Psoas muscle (tissue), 8 donors: ENCODE results near the gene DISC1. TPM values are rescaled to one million over a fixed set of nuclear protein-coding genes. Genes with fewer than 3 reads are reported as not detected.

Experiments used
- ATAC-seq, 4 donors: fragments of 200-7000 bp; cut with Tn5 transposase; one replicate each; pipeline ENCODE4 v1.9.1; 2020; ENCODE audit warnings: moderate library complexity in 3 of 4, mild to moderate bottlenecking in 2 of 4
- DNase-seq, 2 donors: peaks; one replicate each; pipeline ENCODE4 v3.0.0-alpha.2; 2020
- H3K27ac ChIP-seq: fragments of 200-600 bp; one replicate; pipeline ENCODE4 v1.8.0; 2022
- H3K27me3 ChIP-seq, 3 donors: fragments of 200-600 bp in 1 of 3; one replicate each; pipeline versions ENCODE4 v1.6.1 to v1.8.0; 2013 to 2022; ENCODE audit warnings: low read length in 2 of 3, mild to moderate bottlenecking in 2 of 3, moderate library complexity in 1 of 3; ENCODE audit not compliant: insufficient read depth in 3 of 3
- H3K36me3 ChIP-seq, 2 donors: fragments of 200-600 bp in 1 of 2; one replicate each; pipeline versions ENCODE4 v1.6.1 to v1.8.0; 2013 to 2022; ENCODE audit warnings: low read depth in 1 of 2, mild to moderate bottlenecking in 1 of 2, moderate library complexity in 1 of 2; ENCODE audit not compliant: insufficient read depth in 1 of 2
- H3K4me1 ChIP-seq: fragments of 200-600 bp; one replicate; pipeline ENCODE4 v1.8.0; 2022
- H3K4me3 ChIP-seq: fragments of 200-600 bp; one replicate; pipeline ENCODE4 v1.8.0; 2022; ENCODE audit warnings: mild to moderate bottlenecking
- H3K9me3 ChIP-seq: fragments of 200-600 bp; one replicate; pipeline ENCODE4 v1.8.0; 2022
- WGBS, 3 donors: extraction: QIAGEN DNeasy Blood & Tissue Kit; methylation state at CpG; one replicate each; pipeline versions ENCODE4 v1.1.6 to v1.1.7; 2013; 5-methylcytosine and 5-hydroxymethylcytosine counted together
- intact Hi-C, 2 donors: fragments of 100-400 bp; cut with DNase I; formaldehyde crosslinking; loops; one replicate each; pipeline versions ENCODE4 v1.11.0 to v1.14.2; 2022
- polyA plus RNA-seq, 3 donors: library from polyadenylated mRNA; stranded (reverse); fragments of 200-250 nt; gene quantifications; one replicate each; pipeline ENCODE4 v1.2.3, GENCODE V29; 2013
- total RNA-seq, 4 donors: library from RNA; stranded (reverse); fragmentation: NEBNext Ultra II Directional in 2 of 4; extraction: Animal tissue kit (Norgen Biotek cat#: 25700) in 2 of 4; gene quantifications; one replicate each; pipeline versions ENCODE4 v1.2.1 to v1.2.4, GENCODE V29; 2021 to 2023
- TF ChIP-seq, protein P1 (sequence below): fragments of 200-600 bp; IDR thresholded peaks from one replicate; pipeline ENCODE4 v1.8.0; 2022; ENCODE audit warnings: antibody characterized with exemption
- donor health status: healthy with polysubstance abuse.
- donor health status: DM: no; HTN: no; CAD: no; lungs with moderate emphysema.
- donor health status: Bipolar disorder and iron deficiency.
- donor health status: healthy.
- donor health status: DM: yes; HTN: yes; CAD: no.
- donor health status: DM: no; HTN: no; CAD: no.
- donor health status: DM: no; HTN: no; CAD: no.
- donor health status: DM: yes; HTN: yes; CAD: no.

Gene DISC1
- total and polyA plus RNA-seq, 7 donors = 0.35 to 2.8 (median 1.6) TPM

DNA sequence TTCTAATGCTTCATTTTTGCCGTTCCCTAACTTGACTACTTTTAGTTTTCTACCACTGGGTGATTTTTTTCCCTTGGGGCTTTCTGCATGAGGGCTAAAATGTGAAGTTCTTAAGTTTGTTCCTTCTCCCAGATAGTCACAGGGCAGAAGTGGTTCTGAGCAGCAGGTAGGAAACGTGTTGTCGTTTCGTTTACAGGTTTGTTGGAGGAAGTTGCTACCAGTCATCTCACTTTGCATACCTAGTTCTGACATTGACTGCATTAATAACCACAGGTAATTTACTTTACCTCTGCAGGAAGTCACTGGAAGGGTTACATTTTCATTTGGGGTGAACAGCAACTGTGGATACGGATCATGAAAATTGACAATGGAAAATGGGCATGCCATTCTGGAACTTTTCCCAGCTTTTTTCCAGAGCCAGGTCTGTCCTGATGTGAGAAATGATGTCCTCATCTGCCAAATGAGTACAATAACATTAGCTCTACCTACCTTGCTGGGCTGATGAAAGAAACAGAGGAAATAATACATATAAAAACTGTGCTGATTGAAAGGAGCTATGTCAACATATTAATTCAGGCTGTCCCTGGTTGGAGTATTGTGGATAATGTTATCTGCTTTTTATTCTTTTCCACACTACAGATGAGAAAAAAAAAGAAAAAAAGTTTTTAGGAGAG is 94.2 kb downstream of the DISC1 start:
- no peaks in the 10 kb centered on the region for H3K36me3 ChIP-seq
- no peak overlapping the region for H3K27ac ChIP-seq
- TF ChIP-seq, protein P1, sequence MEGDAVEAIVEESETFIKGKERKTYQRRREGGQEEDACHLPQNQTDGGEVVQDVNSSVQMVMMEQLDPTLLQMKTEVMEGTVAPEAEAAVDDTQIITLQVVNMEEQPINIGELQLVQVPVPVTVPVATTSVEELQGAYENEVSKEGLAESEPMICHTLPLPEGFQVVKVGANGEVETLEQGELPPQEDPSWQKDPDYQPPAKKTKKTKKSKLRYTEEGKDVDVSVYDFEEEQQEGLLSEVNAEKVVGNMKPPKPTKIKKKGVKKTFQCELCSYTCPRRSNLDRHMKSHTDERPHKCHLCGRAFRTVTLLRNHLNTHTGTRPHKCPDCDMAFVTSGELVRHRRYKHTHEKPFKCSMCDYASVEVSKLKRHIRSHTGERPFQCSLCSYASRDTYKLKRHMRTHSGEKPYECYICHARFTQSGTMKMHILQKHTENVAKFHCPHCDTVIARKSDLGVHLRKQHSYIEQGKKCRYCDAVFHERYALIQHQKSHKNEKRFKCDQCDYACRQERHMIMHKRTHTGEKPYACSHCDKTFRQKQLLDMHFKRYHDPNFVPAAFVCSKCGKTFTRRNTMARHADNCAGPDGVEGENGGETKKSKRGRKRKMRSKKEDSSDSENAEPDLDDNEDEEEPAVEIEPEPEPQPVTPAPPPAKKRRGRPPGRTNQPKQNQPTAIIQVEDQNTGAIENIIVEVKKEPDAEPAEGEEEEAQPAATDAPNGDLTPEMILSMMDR = no peak
- peaks cover 0 to 6% (median 0%) of the 10 kb centered on the region in 3 donors for H3K27me3 ChIP-seq
- intact Hi-C loops = loop anchor here in 1 of 2 donors (10.0 kb wide), 1 partner anchor 74 kb away; no protein-coding TSS in a partner anchor
- no peaks in the 10 kb centered on the region for H3K4me1 ChIP-seq
- H3K9me3 ChIP-seq = no peaks in the 10 kb centered on the region
- no peak for ATAC-seq
- no peak for DNase-seq
- no peak overlapping the region for H3K4me3 ChIP-seq
- 83 to 88% (median 86%) methylated on average over 5 of the region's 5 CpGs for WGBS, 3 donors

DNA sequence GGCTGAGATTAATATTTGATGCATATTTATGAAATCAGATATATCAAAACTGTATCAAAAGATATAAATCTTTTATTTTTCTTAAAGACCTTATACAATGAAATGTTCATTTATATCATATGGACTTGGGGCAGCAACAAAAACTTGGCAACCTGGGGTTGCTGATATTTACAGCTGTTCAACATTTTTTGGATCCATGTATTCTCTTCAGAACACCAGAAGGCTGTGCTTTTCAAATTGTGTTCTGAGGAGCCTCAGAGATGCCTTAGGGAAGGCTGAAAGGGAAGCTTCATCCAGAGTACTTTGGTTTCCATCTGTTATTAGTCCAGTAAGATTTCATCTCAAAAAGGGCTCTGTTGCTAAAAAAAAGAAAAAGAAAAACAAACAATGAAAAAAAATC is 94.8 kb downstream of the DISC1 start:
- no peaks in the 10 kb centered on the region for H3K9me3 ChIP-seq
- DNase-seq (no peak), ATAC-seq (no peak)
- intact Hi-C loops = loop anchor here in 1 of 2 donors (10.0 kb wide), 1 partner anchor 73 kb away; no protein-coding TSS in a partner anchor
- no peak overlapping the region for H3K27ac ChIP-seq
- peaks cover 0 to 6% (median 0%) of the 10 kb centered on the region in 3 donors for H3K27me3 ChIP-seq
- no peaks in the 10 kb centered on the region for H3K36me3 ChIP-seq
- TF ChIP-seq, protein P1 = no peak
- H3K4me1 ChIP-seq = no peaks in the 10 kb centered on the region
- H3K4me3 ChIP-seq = no peak overlapping the region

GRCh38 chr1:231722356-231722755 is 95.8 kb downstream of the DISC1 start:
- Histone ChIP-seq H3K4me3 (no peak overlapping the region), H3K36me3 (no peaks in the 10 kb centered on the region), H3K27ac (no peak overlapping the region), H3K27me3 (peaks cover 0 to 6% (median 0%) of the 10 kb centered on the region in 3 donors), H3K4me1 (no peaks in the 10 kb centered on the region), H3K9me3 (no peaks in the 10 kb centered on the region)
- TF ChIP-seq, protein P1 = no peak
- intact Hi-C loops = loop anchor here in 1 of 2 donors (10.0 kb wide), 1 partner anchor 72 kb away; no protein-coding TSS in a partner anchor
- WGBS, 3 donors = 37 to 60% (median 48%) methylated on average over 6 of the region's 6 CpGs
- no peak for ATAC-seq
- DNase-seq = no peak

DNA sequence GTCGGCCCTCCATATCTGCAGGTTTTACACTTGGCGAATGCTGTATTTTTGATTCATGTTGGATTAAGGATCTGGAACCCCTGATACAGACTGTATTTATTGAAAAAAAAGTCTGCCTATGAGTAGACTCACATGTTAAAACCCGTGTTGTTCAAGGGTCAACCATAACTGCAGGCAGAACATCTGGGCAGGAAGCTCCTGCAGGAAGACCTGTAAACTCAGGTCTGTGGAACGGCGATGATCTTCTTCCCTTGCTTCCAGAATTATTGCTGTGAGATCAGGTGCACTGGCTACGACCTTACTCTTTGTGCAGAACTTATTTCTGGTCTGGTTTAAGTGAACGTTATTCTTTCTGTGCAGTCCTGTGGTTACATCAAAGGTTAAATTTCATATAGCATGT is 96.6 kb downstream of the DISC1 start:
- TF ChIP-seq, protein P1 = no peak
- intact Hi-C loops = loop anchor here in 1 of 2 donors (10.0 kb wide), 1 partner anchor 72 kb away; no protein-coding TSS in a partner anchor
- Histone ChIP-seq H3K9me3 (no peaks in the 10 kb centered on the region), H3K4me3 (no peak overlapping the region), H3K36me3 (no peaks in the 10 kb centered on the region), H3K27me3 (peaks cover 0 to 6% (median 0%) of the 10 kb centered on the region in 3 donors), H3K4me1 (no peaks in the 10 kb centered on the region), H3K27ac (no peak overlapping the region)
- ATAC-seq (no peak), DNase-seq (no peak)
- WGBS, 3 donors = 65 to 77% (median 72%) methylated on average over 7 of the region's 7 CpGs
